Measurements from ENCODE around the gene GPR78. TPM values are rescaled to one million over a fixed set of nuclear protein-coding genes. Genes with fewer than 3 reads are reported as not detected.

Gene GPR78
- total and polyA plus RNA-seq, 2 of the 4 experiments (the other 2 are of a cell fraction) = under 0.01 to 0.10 TPM

DNA sequence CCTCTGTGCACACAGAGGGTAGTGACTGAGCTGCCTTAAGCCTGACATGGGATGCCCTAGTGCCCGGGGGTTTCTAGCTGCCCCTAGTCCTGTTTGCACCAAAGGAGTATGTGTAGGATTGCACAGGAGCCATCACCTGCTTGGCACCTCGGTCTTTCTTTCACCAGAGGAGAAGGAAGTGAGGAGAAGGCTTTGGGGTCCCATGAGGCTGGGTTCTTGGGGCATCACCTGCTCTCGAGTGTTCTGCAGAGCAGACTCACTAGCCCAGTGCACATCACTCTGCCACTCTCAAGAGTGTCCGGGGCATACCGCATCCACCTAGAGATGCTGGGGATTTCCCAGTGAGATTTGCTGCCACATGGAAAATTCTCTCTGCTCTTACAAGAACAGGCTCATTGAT is 40.5 kb upstream of the GPR78 start:
- H3K56ac ChIP-seq (ENCODE audit: extremely low read depth, insufficient read depth, low read length) = no peak overlapping the region
- H3K27ac ChIP-seq (ENCODE audit: insufficient read depth, low read length) = no peak overlapping the region
- no peaks in the 10 kb centered on the region for H4K20me1 ChIP-seq (ENCODE audit: insufficient read depth, low read length)
- H2AK9ac ChIP-seq (replicated peaks; ENCODE audit: low read depth, low read length, poor library complexity) = no peak overlapping the region
- H2BK20ac ChIP-seq (ENCODE audit: low read depth, low read length) = no peak overlapping the region
- no peak overlapping the region for H3K18ac ChIP-seq (ENCODE audit: low read depth, low read length)
- no peak overlapping the region for H3K4me3 ChIP-seq (ENCODE audit: insufficient read depth, low read depth, low read length)
- no peak overlapping the region for H2BK5ac ChIP-seq (ENCODE audit: low read depth, low read length, poor library complexity, severe bottlenecking)
- H2AFZ ChIP-seq (replicated peaks; ENCODE audit: low read length, poor library complexity) = no peak overlapping the region
- TF ChIP-seq MAZ (IDR thresholded peaks at IDR 0.05; ENCODE audit: borderline replicate concordance, low read depth, low read length) = no peak
- TF ChIP-seq, protein P1, sequence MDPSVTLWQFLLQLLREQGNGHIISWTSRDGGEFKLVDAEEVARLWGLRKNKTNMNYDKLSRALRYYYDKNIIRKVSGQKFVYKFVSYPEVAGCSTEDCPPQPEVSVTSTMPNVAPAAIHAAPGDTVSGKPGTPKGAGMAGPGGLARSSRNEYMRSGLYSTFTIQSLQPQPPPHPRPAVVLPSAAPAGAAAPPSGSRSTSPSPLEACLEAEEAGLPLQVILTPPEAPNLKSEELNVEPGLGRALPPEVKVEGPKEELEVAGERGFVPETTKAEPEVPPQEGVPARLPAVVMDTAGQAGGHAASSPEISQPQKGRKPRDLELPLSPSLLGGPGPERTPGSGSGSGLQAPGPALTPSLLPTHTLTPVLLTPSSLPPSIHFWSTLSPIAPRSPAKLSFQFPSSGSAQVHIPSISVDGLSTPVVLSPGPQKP (IDR thresholded peaks at IDR 0.05; ENCODE audit: borderline replicate concordance, low read depth, low read length) = no peak
- no peak for TF ChIP-seq FOS (IDR thresholded peaks at IDR 0.05; ENCODE audit: low read depth, low read length)
- TF ChIP-seq MAFK (IDR thresholded peaks at IDR 0.05; ENCODE audit: low read depth, low read length) = no peak
- no peak for TF ChIP-seq CHD1 (IDR thresholded peaks at IDR 0.05; ENCODE audit: low read depth, low read length)
- no peak overlapping the region for H4K91ac ChIP-seq (ENCODE audit: insufficient read depth, low read depth, low read length)
- no peaks in the 10 kb centered on the region for H3K9me1 ChIP-seq (ENCODE audit: insufficient read depth, low read length)
- H2BK15ac ChIP-seq (ENCODE audit: low read depth, low read length) = no peak overlapping the region
- H2AK5ac ChIP-seq (ENCODE audit: low read depth, low read length) = no peak overlapping the region
- CTCF ChIA-PET = interaction anchor here (0.6 kb wide), 1 partner anchor 89 kb away, joined by 3 read pairs; no protein-coding TSS in a partner anchor
- no peak overlapping the region for H4K5ac ChIP-seq (ENCODE audit: low read depth, low read length)
- H3K14ac ChIP-seq (replicated peaks; ENCODE audit: low read depth, low read length) = no peak overlapping the region
- H3K4me1 ChIP-seq (ENCODE audit: control insufficient read depth, insufficient read depth, low read length) = peaks cover 6% of the 10 kb centered on the region; the same call in 1 of the 2 replicates
- H3K9me3 ChIP-seq (ENCODE audit: control insufficient read depth, insufficient read depth, low read length) = no peaks in the 10 kb centered on the region
- H3K9ac ChIP-seq (ENCODE audit: low read depth, low read length) = no peak overlapping the region
- no peak overlapping the region for H3K23ac ChIP-seq (ENCODE audit: low read depth, low read length)
- H3K4me2 ChIP-seq (ENCODE audit: low read depth, low read length) = no peak overlapping the region
- H4K8ac ChIP-seq (ENCODE audit: low read depth in 2 of 2, low read length in 2 of 2) = no peak overlapping the region
- in situ Hi-C loops (cut with MboI; ENCODE audit: low sequenced_read_pairs) (no loop called here), dilution Hi-C loops (cut with HindIII; ENCODE audit: low sequenced_read_pairs, unreplicated experiment) (no loop called here), intact Hi-C loops (cut with micrococcal nuclease) (no loop called here)
- H3K4ac ChIP-seq (ENCODE audit: low read depth, low read length) = no peak overlapping the region
- DNase-seq (no peak), ATAC-seq (ENCODE audit: low read depth) (no peak)
- H3K79me1 ChIP-seq (ENCODE audit: low read depth in 1 of 2, low read length in 2 of 2) = no peaks in the 10 kb centered on the region
- H3K27me3 ChIP-seq (ENCODE audit: control insufficient read depth, insufficient read depth, low read length) = peaks cover 1% of the 10 kb centered on the region
- WGBS, 2 experiments (ENCODE audit: extremely low coverage in 2 of 2, insufficient read length in 1 of 2) = 67% methylated on average over 1 of the region's 5 CpGs; no CpG with 5 or more reads in 1 of the 2 experiments
- BruUV-seq (replicated peaks) = no TSS peak
- no peak overlapping the region for H2BK120ac ChIP-seq (ENCODE audit: low read depth, low read length)
- POLR2A ChIA-PET (ENCODE audit: unreplicated experiment) = no interaction called here
- H3K36me3 ChIP-seq (ENCODE audit: control insufficient read depth, insufficient read depth, low read length) = no peaks in the 10 kb centered on the region

Measured in IMR-90 (cell line).